SJSA1 (cell line): ENCODE measurements around the gene ZCCHC8. TPM values are rescaled to one million over a fixed set of nuclear protein-coding genes. Genes with fewer than 3 reads are reported as not detected.
"Not testable (repeated sequence)": the region's sequence is repeated elsewhere in the genome, so short reads cannot be mapped to it uniquely, and the experiment has no call there.

Experiments
- DNase-seq, 2 experiments: peaks; one replicate each; pipeline ENCODE4 v3.0.0-alpha.2; 2015 to 2020; ENCODE audit warnings: low spot score in 2 of 2, low read depth in 1 of 2
- H3K27ac ChIP-seq: fragments of 250-450 bp; sonication (Bioruptor Pico); 2 replicates; pipeline ENCODE4 v1.5.1; 2020; ENCODE audit warnings: mild to moderate bottlenecking, moderate library complexity
- H3K27me3 ChIP-seq: fragments of 250-450 bp; sonication (Bioruptor Pico); replicated peaks from 2 replicates; pipeline ENCODE4 v1.5.1; 2020; ENCODE audit warnings: mild to moderate bottlenecking, moderate library complexity
- H3K36me3 ChIP-seq: fragments of 250-450 bp; sonication (Bioruptor Pico); 2 replicates; pipeline ENCODE4 v1.5.1; 2020; ENCODE audit warnings: mild to moderate bottlenecking
- H3K4me1 ChIP-seq: fragments of 250-450 bp; sonication (Bioruptor Pico); replicated peaks from 2 replicates; pipeline ENCODE4 v1.6.1; 2021; ENCODE audit warnings: mild to moderate bottlenecking
- H3K4me3 ChIP-seq: fragments of 250-450 bp; sonication (Bioruptor Pico); 2 replicates; pipeline ENCODE4 v1.5.1; 2020; ENCODE audit warnings: mild to moderate bottlenecking
- H3K9me3 ChIP-seq: fragments of 250-450 bp; sonication (Bioruptor Pico); replicated peaks from 2 replicates; pipeline ENCODE4 v1.5.1; 2020; ENCODE audit warnings: mild to moderate bottlenecking
- total RNA-seq: library from RNA; depleted of rRNA; stranded (reverse); fragments of >200 nt; shearing (Covaris generic); gene quantifications from 2 replicates; pipeline ENCODE4 v1.2.3, GENCODE V29; 2014

The ZCCHC8 gene
- total RNA-seq, 1 experiment from 2014 or later, result 22.3 TPM

DNA sequence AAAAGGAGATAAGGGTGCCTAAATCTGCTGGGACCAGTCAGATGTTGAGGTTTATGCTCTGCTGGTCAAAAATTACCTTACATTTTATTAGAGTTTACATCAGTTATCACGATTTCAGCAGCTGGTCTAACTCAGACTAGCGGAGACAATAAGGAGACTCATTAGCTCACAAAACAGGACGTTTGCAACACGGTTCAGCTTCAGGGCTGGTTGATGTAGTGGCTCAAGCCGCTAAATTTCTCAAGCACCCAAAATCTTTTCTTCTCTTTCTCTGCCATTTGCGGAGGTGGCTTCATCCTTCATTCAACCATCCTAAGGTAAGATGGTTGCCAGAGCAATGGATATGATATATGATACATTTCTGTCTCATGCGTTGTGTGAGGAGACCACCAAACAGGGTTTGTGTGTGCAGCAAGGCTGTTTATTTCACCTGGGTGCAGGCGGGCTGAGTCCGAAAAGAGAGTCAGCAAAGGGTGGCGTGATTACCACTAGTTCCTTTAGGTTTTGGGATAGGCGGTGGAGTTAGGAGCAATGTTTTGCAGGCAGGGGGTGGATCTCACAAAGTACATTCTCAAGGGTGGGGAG lies 47.9 kb downstream of the ZCCHC8 start:
- Histone ChIP-seq H3K9me3 (no peaks in the 10 kb centered on the region), H3K27me3 (no peaks in the 10 kb centered on the region), H3K36me3 (no peaks in the 10 kb centered on the region), H3K4me1 (peaks cover 10% of the 10 kb centered on the region), H3K4me3 (no peak overlapping the region), H3K27ac (no peak overlapping the region)
- no peak for DNase-seq

- Histone ChIP-seq H3K4me3 (no peak overlapping the region), H3K4me1 (peaks cover 12% of the 10 kb centered on the region; the same call in 1 of the 2 replicates), H3K36me3 (no peaks in the 10 kb centered on the region), H3K27ac (no peak overlapping the region), H3K27me3 (no peaks in the 10 kb centered on the region), H3K9me3 (no peaks in the 10 kb centered on the region)
- no peak for DNase-seq
Measured at GRCh38 chr12:122449317-122449716, 51.4 kb downstream of the ZCCHC8 start.

DNA sequence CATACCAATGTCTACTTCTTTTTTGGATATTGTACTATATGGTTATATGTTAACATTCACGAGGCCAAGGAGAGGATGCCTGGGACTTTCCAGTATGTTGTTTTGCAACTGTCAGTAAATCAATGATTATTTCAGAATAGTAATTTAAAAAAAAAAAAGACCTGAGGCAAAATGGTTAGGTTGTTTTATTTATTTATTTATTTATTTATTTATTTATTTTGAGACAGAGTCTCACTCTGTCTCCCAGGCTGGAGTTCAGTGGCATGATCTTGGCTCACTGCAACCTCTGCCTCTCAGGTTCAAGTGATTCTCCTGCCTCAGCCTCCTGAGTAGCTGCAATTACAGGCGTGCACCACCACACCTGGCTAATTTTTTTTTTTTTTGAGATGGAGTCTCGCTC lies 52.9 kb downstream of the ZCCHC8 start:
- not testable (repeated sequence) for DNase-seq, H3K4me1 ChIP-seq, H3K4me3 ChIP-seq, H3K9me3 ChIP-seq, H3K27ac ChIP-seq, H3K27me3 ChIP-seq, H3K36me3 ChIP-seq

GRCh38 chr12:122446390-122446789 lies 54.3 kb downstream of the ZCCHC8 start:
- not testable (repeated sequence) for H3K9me3 ChIP-seq, H3K4me1 ChIP-seq, H3K27me3 ChIP-seq, H3K27ac ChIP-seq, DNase-seq, H3K36me3 ChIP-seq, H3K4me3 ChIP-seq

DNA sequence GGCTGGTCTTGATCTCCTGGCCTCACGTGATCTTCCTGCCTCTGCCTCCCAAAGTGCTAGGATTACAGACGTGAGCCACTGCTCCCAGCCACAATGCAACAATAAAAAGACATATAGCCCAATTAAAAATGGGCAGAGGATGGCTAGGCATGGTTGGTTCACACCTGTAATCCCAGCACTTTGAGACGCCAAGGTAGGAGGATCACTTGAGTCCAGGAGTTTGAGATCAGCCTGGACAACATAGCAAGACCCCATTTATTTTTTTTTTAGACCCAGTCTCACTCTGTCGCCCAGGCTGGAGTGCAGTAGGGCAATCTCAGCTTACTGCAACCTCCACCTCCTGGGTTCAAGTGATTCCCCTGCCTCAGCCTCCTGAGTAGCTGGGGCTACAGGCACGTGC lies 56.7 kb downstream of the ZCCHC8 start:
- not testable (repeated sequence) for H3K4me1 ChIP-seq

DNA sequence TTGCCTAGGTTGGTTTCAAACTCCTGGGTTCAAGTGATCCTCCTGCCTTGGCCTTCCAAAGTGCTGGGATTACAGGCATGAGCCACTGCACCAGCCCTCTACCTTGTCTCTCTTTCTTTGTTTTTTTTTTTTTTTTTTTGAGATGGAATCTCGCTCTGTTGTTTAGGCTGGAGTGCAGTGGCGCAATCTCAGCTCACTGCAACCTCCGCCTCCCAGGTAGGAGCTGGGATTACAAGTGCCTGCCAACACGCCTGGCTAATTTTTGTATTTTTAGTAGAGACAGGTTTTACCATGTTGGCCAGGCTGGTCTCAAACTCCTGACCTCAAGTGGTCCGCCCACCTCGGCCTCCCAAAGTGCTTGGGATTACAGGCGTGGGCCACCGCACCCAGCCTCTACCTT lies 61.9 kb downstream of the ZCCHC8 start:
- H3K27me3 ChIP-seq, H3K36me3 ChIP-seq, H3K9me3 ChIP-seq, DNase-seq, H3K27ac ChIP-seq, H3K4me1 ChIP-seq, H3K4me3 ChIP-seq: not testable (repeated sequence)

More for the DNA sequence above, 56.7 kb downstream of the ZCCHC8 start:
- not testable (repeated sequence) for H3K36me3 ChIP-seq, DNase-seq, H3K9me3 ChIP-seq, H3K4me3 ChIP-seq, H3K27me3 ChIP-seq, H3K27ac ChIP-seq

- Histone ChIP-seq H3K4me1 (peaks cover 7% of the 10 kb centered on the region; the same call in 1 of the 2 replicates), H3K36me3 (no peaks in the 10 kb centered on the region), H3K27ac (no peak overlapping the region), H3K27me3 (no peaks in the 10 kb centered on the region), H3K4me3 (no peak overlapping the region), H3K9me3 (no peaks in the 10 kb centered on the region)
- no peak for DNase-seq
Measured at GRCh38 chr12:122437656-122438121, 63.0 kb downstream of the ZCCHC8 start.

GRCh38 chr12:122435186-122435585 lies 65.5 kb downstream of the ZCCHC8 start:
- H3K4me3 ChIP-seq, result no peak overlapping the region
- no peak for DNase-seq
- H3K4me1 ChIP-seq, result peaks cover 22% of the 10 kb centered on the region
- no peaks in the 10 kb centered on the region for H3K36me3 ChIP-seq
- H3K27me3 ChIP-seq, result no peaks in the 10 kb centered on the region
- no peak overlapping the region for H3K27ac ChIP-seq
- no peaks in the 10 kb centered on the region for H3K9me3 ChIP-seq

GRCh38 chr12:122429043-122429442 lies 71.7 kb downstream of the ZCCHC8 start:
- not testable (repeated sequence) for H3K36me3 ChIP-seq, H3K4me3 ChIP-seq, H3K27ac ChIP-seq, H3K9me3 ChIP-seq, DNase-seq, H3K27me3 ChIP-seq
- H3K4me1 ChIP-seq, result peaks cover 15% of the 10 kb centered on the region

DNA sequence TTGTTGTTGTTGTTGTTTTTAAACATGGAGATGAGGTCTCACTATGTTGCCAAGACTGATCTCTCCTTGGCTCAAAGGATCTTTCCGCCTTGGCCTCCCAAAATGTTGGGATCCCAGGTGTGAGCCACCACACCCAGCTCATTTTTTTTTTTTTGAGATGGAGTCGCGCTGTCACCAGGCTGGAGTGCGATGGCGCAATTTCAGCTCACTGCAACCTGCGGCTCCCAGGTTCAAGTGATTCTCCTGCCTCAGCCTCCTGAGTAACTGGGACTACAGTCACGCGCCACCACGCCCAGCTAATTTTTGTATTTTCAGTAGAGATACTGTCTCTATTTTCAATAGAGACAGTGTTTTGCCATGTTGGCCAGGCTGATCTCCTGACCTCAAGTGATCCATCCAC lies 73.3 kb downstream of the ZCCHC8 start:
- H3K9me3 ChIP-seq, result no peaks in the 10 kb centered on the region
- no peaks in the 10 kb centered on the region; the same call in 1 of the 2 replicates for H3K36me3 ChIP-seq
- H3K4me3 ChIP-seq, result no peak overlapping the region
- no peaks in the 10 kb centered on the region for H3K27me3 ChIP-seq
- DNase-seq, result no peak
- H3K4me1 ChIP-seq, result peaks cover 27% of the 10 kb centered on the region
- no peak overlapping the region for H3K27ac ChIP-seq

DNA sequence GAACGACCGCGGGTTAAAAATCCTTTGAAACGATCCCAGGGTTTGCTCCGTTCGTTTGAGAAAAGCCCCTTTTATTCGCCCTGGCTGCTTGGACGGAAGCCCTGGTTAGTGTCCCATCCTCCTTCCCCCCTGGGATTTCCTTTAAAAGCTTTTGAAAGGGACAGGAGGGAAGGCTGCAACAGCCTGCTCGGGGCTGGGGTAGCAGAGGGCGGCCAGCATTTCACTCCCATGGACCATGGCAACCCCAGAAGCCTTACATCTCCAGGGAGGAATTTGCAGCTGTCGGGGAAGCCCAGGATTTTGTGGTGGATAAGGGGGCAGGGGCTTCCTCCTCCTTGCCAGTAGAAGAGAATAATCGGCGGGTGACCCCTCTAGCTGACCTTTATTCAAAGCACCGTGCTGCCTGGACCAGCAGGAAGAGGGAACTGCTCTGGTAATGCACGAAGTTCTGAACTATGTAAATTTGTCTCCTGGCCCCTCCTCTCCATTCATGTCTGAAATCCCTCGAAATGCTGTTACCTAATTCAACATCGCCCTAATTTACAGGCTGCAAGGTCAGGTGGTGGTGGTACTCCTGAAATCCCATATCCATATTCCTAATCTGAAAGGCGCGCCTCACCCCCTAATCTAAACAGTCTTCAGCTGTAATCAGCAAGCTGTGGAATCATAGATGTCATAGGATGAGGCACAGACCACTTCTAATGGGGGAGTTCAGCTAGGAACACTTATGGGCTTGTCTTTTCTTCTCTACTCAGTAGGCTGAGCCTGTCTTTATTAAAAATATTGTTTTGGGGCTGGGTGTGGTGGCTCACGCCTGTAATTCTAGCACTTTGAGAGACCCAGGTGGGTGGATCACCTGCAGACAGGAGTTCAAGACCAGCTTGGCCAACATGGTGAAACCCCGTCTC lies 77.2 kb downstream of the ZCCHC8 start:
- DNase-seq, result peak; percentile 50 to 54
- H3K27me3 ChIP-seq, result no peaks in the 10 kb centered on the region
- H3K36me3 ChIP-seq, result peaks cover 8% of the 10 kb centered on the region
- H3K9me3 ChIP-seq, result no peaks in the 10 kb centered on the region
- peak overlapping the region; percentile 83 for H3K27ac ChIP-seq
- H3K4me1 ChIP-seq, result peaks cover 21% of the 10 kb centered on the region
- H3K4me3 ChIP-seq, result peak overlapping the region; percentile 99

DNA sequence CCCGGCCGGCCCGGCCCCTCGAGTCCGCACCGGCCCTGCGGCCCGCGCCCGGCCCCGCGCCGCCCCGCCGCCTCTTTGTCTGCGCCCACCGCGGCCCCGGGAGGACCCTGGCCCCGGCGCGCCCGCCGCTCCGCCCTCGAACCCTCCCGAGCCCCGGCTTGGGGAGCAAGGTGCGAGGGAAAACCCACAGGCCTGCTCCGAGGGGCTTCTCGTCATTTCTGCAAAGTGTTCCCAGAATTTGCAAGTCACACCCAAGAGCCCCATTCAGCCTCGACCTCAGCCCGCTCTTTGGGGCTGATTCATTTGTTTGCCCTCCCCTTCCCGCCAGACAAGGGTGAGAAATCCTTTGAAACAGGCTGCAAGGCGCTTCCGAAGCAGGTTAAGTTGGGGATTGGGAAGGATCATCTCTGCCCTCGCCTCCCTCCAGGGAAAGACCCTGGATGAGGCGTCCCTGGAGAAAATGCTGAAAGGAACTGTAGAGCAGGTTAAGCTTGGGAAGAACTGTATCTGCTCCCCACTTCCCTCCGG lies 77.9 kb downstream of the ZCCHC8 start:
- H3K9me3 ChIP-seq, result no peaks in the 10 kb centered on the region
- peaks cover 25% of the 10 kb centered on the region for H3K4me1 ChIP-seq
- peak overlapping the region; percentile 83 for H3K27ac ChIP-seq
- peak overlapping the region; percentile 99 for H3K4me3 ChIP-seq
- no peaks in the 10 kb centered on the region for H3K27me3 ChIP-seq
- peak; percentile 51 to 53 for DNase-seq
- H3K36me3 ChIP-seq, result peaks cover 8% of the 10 kb centered on the region

GRCh38 chr12:122421821-122422729 lies 78.7 kb downstream of the ZCCHC8 start, which contains the start of gene CLIP1:
Gene CLIP1 (minus strand): TSS chr12:122422669. CDS start chr12:122380452, 42,217 bp downstream.
- Histone ChIP-seq H3K4me1 (peaks cover 27% of the 10 kb centered on the region), H3K36me3 (peaks cover 10% of the 10 kb centered on the region), H3K27me3 (no peaks in the 10 kb centered on the region), H3K9me3 (no peaks in the 10 kb centered on the region), H3K4me3 (peak within 1 kb of the TSS; percentile 99), H3K27ac (peak within 1 kb of the TSS; percentile 98)
- DNase-seq, result peak; percentile 68 to 79
